SW 1271 (cell line): ENCODE measurements around the gene AUTS2.

Experiments used
- DNase-seq, 2 experiments: peaks; one replicate each; lab custom pipeline; 2025; lab: John Stamatoyannopoulos, UW

The AUTS2 gene

GRCh38 chr7:69624435-69625230 is 26.4 kb downstream of the AUTS2 start:
- no peak for DNase-seq

- no peak for DNase-seq
These were observed 27.0 kb downstream of the AUTS2 start for GRCh38 chr7:69625238-69625637.

- no peak for DNase-seq
These were observed 27.5 kb downstream of the AUTS2 start for GRCh38 chr7:69625798-69626197.

- no peak for DNase-seq
These were observed 32.0 kb downstream of the AUTS2 start for GRCh38 chr7:69630292-69630691.

GRCh38 chr7:69631131-69631530 is 32.9 kb downstream of the AUTS2 start:
- no peak for DNase-seq

- DNase-seq, result no peak
These were observed 34.0 kb downstream of the AUTS2 start for GRCh38 chr7:69632280-69632679.

GRCh38 chr7:69633122-69633831 is 35.0 kb downstream of the AUTS2 start:
- no peak for DNase-seq

GRCh38 chr7:69635555-69636185 is 37.4 kb downstream of the AUTS2 start:
- no peak for DNase-seq

- no peak for DNase-seq
These were observed 40.4 kb downstream of the AUTS2 start for GRCh38 chr7:69638674-69639073.

GRCh38 chr7:69640216-69640615 is 41.9 kb downstream of the AUTS2 start:
- DNase-seq, result no peak

- no peak for DNase-seq
These were observed 42.8 kb downstream of the AUTS2 start for GRCh38 chr7:69640925-69641594.

GRCh38 chr7:69643265-69643664 is 45.0 kb downstream of the AUTS2 start:
- DNase-seq, result no peak

- no peak for DNase-seq
These were observed 45.6 kb downstream of the AUTS2 start for GRCh38 chr7:69643708-69644445.

GRCh38 chr7:69645683-69646082 is 47.4 kb downstream of the AUTS2 start:
- no peak for DNase-seq

- DNase-seq, result no peak
These were observed 52.9 kb downstream of the AUTS2 start for GRCh38 chr7:69651101-69651590.

- DNase-seq, result no peak
These were observed 54.8 kb downstream of the AUTS2 start for GRCh38 chr7:69652947-69653701.

GRCh38 chr7:69653806-69654205 is 55.5 kb downstream of the AUTS2 start:
- DNase-seq, result no peak

GRCh38 chr7:69654381-69654780 is 56.1 kb downstream of the AUTS2 start:
- no peak for DNase-seq

- no peak for DNase-seq
These were observed 56.8 kb downstream of the AUTS2 start for GRCh38 chr7:69654849-69655707.

- no peak for DNase-seq
These were observed 57.8 kb downstream of the AUTS2 start for GRCh38 chr7:69656077-69656476.
